SK-N-MC (cell line): Measurements from ENCODE around the gene AATF.

Experiments
- EZH2 ChIP-seq: fragments of 200-600 bp; sonication (generic); IDR thresholded peaks from one replicate; pipeline ENCODE4 v1.6.1; 2017; ENCODE audit warnings: antibody characterized with exemption
- FOXP2 ChIP-seq: optimal IDR thresholded peaks from 2 replicates; pipeline ENCODE3; 2011; ENCODE audit warnings: mild to moderate bottlenecking, moderate library complexity; ENCODE audit not compliant: insufficient read depth; ENCODE audit errors: extremely low read length, control extremely low read depth
- POLR2AphosphoS5 ChIP-seq: IDR thresholded peaks from 2 replicates; pipeline ENCODE4 v1.6.1; 2012; ENCODE audit warnings: mild to moderate bottlenecking, low read depth, low read length, borderline replicate concordance

- TF ChIP-seq EZH2 (no peak), FOXP2 (no peak), POLR2AphosphoS5 (no peak)
Observed at GRCh38 chr17:37082311-37082860, 133.6 kb downstream of the AATF start.
